Dermis microvascular lymphatic vessel endothelial cell (primary cell): Measurements from ENCODE around the gene ARHGEF6. TPM values are rescaled to one million over a fixed set of nuclear protein-coding genes. Genes with fewer than 3 reads are reported as not detected.

Source experiments
- DNase-seq, 2 donors: peaks; one replicate each; pipeline versions ENCODE4 v3.0.0 to v3.0.0-alpha.2; 2010; ENCODE audit warnings: low read depth in 2 of 2
- total RNA-seq: library from RNA; depleted of rRNA; stranded (reverse); fragments of >200 nt; gene quantifications from 2 replicates; pipeline ENCODE4 v1.2.1, GENCODE V29; 2014

The ARHGEF6 gene
- total RNA-seq, 1 donor from 2014 or later, result 8.9 TPM

DNA sequence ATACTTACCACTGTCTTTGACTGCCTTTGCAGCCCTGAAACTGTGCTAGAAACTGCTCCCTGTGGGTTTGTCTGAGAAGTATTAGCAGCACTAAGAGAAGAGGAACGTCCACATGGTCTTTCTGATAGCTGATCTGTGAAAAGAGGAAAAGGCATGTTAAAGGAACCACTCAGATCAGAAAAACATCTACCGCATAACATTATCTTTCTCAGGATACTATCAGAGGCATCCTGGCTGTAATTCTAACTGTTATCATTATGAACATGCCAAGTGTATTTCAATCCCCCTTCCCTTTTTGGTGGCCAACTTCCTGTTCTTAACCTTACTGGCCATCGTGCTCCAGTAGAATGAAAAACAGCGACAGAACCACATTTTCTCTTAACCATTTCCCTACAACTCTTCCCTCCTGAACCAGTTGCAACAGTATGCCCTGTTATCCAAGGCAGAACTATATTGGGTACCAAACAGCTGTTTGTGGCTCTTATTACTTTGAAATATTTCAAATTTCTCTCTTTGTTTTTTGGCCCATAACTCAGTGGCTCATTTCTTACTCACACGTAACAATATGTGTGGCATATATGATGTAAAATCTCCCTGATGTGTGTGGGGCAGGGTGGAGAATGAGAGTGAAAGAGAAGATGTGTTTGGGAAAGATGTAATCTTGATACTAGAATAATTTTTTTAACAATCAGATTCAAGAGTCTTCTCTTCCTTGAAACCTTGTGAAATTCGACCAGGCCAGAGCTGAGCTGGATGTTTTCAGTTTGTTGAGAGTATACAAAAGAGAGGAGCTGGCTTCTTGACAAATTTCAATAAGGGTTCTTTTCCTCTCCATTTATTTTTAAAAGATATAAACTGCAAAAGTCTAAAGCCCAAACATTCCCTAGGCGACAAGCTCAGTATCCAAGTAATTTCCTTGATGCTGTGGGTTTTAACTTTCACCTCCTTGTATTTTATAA, 35.2 kb downstream of the ARHGEF6 start:
- no peak for DNase-seq

- DNase-seq, result no peak
Observed at GRCh38 chrX:136742721-136743379, 37.9 kb downstream of the ARHGEF6 start.

DNA sequence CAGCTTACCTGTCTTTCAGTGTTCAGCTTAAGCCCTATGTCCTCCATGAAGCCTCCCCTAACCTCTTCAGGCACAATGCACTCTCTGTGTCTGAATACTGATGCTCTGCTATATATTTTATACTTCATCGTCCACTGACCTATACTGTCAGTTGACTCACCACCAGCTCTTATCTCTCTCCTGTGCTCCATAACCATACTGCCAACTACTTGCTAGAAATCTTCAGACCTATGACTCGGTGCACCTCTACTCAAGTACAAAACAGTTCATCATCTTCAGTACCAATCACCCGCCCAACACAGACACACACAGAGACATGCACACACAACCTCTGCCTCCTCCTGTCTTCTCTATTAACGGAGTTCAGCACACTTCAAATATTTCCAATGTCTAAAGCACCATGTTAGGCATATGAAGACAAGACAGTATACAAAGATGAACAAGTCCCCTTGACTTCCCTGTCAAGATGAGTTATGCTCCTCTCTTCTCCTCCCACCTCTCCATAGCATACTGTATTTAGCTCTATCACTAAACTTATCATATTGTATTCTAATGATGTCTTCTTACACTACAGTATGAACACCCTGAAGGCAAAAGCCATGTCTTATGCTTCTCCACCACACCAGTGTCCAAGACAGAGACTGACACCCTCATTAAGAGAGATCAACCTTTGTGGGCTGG, 42.5 kb downstream of the ARHGEF6 start:
- DNase-seq, result no peak

- no peak for DNase-seq
Observed at GRCh38 chrX:136736690-136737089, 44.0 kb downstream of the ARHGEF6 start.

DNA sequence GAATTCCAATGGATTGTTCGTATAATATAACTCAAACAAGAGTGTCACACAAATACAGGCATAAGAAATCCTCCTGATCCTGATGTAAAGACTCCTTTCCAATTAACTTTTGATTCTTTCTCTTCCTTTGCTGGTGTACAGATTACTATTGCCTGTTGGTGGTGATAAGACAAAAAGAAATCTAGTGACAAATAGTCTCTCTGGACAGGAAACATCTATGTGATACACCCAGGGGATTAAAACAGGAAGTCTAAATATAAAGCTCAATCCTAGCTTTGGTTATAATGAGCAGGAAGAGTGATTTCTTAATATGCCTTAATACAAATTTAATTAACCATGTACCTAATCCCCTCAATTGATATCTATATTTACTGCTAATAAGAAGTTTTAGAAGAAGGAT, 45.1 kb downstream of the ARHGEF6 start:
- DNase-seq, result no peak

- DNase-seq, result no peak
Observed at GRCh38 chrX:136733613-136734012, 47.1 kb downstream of the ARHGEF6 start.

DNA sequence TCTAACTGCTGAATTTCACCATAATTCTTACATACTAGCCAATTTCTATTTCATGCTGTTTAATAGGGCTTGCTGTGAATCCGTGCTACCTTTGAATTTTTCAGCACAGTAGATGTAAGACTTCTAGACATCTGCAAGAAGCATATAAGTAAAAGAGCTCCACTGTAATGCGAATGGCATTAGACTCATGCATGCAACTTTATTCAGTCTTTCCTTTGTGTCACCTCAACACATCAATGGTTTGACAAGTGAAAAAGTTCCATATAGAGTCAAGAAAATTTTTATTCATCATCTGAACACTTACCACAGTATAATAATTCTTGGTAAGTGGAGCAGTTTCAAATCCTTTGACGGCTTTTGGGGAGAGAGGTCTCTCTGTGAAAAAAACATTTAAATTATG, 48.9 kb downstream of the ARHGEF6 start:
- no peak for DNase-seq

- DNase-seq, result no peak
Observed at GRCh38 chrX:136731207-136731782, 49.4 kb downstream of the ARHGEF6 start.

- no peak for DNase-seq
Observed at GRCh38 chrX:136728393-136728792, 52.3 kb downstream of the ARHGEF6 start.

DNA sequence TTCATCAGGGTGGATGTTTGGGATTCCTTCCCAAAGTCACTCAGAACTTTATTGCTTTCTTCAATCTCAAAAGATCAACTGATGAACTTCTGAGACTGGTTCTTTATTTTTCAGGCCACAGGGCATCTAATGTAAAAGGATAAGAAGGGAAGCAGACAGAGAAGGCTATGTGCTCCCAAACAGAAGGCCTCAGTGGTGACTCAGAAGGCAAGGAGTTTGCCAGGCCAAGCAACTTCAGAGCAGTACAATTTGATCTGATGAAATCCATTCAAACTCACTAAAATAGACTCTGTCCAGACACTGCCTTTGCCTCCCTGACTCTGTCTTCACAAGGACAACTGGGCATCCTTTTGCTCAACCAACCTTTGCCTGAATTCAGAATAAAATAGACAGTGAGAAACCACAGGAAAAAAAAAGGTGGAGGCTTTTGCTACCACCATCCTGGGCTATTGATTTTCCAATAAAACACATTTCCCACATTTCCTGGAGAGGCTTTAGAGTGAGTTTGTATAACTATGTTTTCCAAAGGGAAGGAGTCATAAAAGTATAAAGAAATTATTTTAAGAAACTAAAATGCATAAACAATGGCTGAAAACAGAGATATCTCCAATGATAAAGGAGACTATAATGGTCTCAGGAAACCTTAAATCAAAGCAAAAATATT, 55.2 kb downstream of the ARHGEF6 start:
- no peak for DNase-seq

- DNase-seq, result no peak
Observed at GRCh38 chrX:136718091-136718490, 62.6 kb downstream of the ARHGEF6 start.

DNA sequence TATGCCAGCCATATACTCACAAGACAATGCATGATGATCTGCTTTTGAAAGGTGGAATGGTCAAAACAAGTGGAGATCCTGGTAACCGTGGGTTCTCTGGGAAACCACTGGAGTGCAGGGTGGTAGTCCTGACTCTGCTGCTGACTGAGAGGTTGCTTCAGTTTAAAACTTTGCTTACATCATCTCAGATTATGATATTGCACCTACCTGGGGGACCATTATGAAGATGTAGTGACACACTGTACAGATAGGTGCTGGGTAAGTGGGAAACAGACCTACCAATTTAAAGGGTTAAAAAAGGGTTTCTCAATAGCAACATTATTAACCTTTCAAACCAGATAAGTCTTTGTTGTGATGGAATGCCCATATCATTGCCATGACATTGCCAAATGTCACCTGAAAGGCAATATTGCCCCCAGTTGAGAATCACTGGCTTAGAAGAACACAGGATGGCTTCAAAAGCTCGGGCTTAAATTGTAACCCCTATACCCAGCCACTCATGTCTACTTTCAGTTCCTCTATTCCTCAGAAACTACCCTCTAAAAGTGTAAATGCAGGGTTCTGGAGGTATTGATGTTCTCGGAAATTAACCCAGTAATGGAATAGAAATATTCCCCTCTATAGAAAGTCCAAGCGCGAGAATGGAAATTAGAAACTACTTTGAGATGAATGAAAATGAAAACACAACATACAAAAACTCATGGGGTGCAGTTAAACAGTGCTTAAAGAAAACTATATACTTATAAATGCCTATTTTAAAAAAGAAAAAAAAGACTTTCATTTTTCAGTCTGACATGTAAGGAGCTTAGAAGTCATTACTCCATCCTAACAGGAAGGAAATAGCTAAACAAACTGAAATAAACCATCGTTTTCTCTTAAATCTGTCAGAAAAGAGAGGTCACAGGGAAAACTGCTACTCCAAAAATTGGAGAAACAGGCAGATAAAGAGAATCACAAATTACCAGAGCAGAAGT, 65.8 kb downstream of the ARHGEF6 start:
- no peak for DNase-seq

DNA sequence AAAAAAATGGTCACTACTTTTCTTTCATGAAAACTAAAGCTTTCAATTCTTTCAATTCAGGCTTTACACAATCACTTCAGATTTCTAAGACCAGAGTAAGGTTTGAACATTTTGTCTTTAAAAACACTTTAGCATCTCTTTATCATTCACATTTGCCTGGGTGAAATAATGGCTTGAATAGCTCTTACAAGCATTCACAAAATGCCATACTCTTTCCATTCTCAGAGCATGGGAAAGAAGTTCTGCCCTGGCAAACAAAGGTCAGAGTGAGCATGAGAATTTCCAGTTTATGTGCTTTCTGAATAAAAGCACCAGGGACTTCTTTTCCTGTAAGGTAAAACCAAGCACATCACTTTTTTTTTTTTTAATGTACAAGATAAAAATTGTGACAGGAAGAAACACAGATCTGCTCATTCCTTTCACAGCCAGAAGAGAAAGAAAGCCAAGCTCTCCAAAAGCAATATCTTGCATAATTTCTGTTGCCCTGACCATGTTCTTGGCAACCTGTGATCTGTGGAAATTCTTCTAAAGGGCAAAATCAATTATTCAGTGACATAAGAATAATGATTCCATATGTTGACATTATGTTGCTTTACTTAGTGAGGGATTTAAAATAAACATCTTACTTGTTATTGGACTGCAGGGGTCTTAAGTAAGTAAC, 68.0 kb downstream of the ARHGEF6 start:
- DNase-seq, result peak in 1 of 2 donors; percentile 7

GRCh38 chrX:136711147-136711546, 69.6 kb downstream of the ARHGEF6 start:
- DNase-seq, result peak; percentile 11 to 48

DNA sequence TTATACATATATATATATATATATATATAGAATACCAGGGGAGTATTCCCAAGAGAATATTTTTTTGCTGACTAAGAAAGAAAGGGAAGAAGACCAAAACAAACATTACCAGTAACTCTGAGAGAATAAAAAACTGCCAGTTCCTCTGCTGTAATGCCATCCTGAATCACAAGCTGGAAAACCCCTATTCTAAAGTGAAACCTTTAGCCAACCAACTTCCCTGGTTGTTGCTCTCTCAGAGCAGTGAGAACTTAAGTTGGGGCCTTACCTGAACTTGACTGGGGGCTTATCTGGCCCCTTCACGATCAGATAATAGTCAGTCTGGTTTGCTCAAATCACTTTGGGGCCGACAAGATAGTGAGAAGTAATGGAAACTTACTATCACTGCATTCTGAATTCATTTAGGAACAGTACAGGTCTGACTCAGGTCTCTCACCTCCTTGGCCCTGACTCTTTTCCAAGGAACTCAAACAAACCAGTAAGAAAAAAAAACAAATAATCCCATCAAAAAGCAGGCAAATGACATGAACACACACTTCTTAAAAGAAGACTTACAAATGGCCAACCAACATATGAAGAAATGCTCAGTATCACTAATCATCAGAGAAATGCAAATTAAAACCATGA, 70.3 kb downstream of the ARHGEF6 start:
- DNase-seq, result peak; percentile 10 to 33

- peak in 1 of 2 donors; percentile 9 for DNase-seq
Observed at GRCh38 chrX:136708348-136708747, 72.4 kb downstream of the ARHGEF6 start.

DNA sequence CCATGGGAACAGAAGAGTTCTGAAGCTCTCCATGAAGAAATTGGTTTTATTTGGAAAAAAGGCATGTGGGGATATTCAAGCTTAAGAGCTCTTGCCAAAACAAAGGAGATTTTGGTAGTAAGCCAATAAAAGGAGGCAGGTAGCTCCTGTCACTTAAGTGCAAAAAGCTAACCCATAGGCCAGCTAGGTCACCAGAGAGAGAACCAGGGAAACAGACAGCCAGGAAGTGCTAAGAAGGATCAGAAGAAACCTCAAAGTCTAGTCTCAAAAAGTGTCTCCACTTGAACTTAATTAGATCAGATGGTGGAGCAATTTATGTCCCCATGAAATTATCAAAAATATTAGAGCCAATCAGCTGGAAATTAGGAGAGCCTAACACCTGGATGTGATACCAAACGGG, 83.6 kb downstream of the ARHGEF6 start:
- DNase-seq, result no peak

DNA sequence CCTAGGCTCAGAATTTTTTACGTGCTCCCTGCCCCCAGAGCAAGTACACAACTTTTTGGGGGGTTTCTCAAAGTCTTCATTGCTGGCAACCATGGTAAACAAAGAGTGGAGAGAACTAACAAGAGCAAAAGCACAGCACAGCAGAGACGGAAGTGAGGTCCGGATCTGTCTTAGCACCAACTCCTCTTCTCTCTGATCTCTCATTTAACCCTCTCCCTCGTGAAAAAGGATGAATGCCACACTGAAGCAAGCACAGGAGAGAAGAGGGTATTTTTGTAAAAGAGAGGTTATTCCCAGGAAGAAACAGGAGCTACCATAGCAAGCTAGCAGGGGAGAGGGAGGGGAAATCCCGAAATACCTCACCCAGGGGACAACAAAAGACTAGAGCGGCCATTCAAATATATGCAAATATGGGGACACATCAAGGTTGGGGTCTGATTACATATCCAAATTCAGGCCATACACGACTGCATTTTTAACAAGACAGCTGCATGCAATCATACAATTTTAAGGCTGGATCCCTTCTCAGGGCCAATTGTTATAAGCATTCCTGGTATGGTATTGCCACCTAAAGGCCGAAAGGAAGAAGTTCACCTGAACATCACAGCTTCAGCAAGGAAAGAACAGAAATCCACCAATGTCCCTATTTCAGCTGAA, 86.2 kb downstream of the ARHGEF6 start:
- DNase-seq, result peak; percentile 16 to 30
